ENCODE results near the gene RSPH3.

RSPH3 gene

DNA sequence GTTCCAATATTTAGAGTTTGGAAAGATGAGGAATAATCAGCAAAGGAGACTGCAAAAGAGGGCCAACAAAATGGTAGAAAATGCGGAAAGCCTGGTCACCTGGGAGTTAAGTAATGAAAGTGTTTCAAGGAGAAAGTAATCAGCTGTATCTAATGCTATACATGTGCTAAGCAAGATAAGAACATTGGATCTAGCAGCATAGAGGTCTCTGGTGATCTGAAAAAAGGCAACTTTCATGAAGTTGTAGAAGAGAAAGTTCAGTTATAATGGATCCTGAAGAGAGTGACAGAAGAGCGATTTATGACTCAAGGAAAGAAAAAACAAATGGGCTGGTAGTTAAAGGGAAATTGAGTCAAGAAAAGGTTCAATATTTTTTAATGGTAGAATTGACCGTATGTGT lies 4.6 kb upstream of the RSPH3 start (continued):
- TF ChIP-seq OSR1 (CRISPR knock-in tag; IDR thresholded peaks at IDR 0.05) (no peak), CSDC2 (CRISPR knock-in tag; IDR thresholded peaks at IDR 0.05) (no peak), ZNF70 (CRISPR knock-in tag; IDR thresholded peaks at IDR 0.05) (no peak), GLIS3 (CRISPR knock-in tag; IDR thresholded peaks at IDR 0.05) (no peak), ZNF565 (CRISPR knock-in tag; conservative IDR thresholded peaks at IDR 0.05; ENCODE audit: low read depth) (no peak), RARB (CRISPR knock-in tag; IDR thresholded peaks at IDR 0.05) (no peak), TCF4 (CRISPR knock-in tag; IDR thresholded peaks at IDR 0.05; ENCODE audit: borderline replicate concordance) (no peak), ZC3H10 (CRISPR knock-in tag; IDR thresholded peaks at IDR 0.05) (no peak)
- TF ChIP-seq, protein P1, sequence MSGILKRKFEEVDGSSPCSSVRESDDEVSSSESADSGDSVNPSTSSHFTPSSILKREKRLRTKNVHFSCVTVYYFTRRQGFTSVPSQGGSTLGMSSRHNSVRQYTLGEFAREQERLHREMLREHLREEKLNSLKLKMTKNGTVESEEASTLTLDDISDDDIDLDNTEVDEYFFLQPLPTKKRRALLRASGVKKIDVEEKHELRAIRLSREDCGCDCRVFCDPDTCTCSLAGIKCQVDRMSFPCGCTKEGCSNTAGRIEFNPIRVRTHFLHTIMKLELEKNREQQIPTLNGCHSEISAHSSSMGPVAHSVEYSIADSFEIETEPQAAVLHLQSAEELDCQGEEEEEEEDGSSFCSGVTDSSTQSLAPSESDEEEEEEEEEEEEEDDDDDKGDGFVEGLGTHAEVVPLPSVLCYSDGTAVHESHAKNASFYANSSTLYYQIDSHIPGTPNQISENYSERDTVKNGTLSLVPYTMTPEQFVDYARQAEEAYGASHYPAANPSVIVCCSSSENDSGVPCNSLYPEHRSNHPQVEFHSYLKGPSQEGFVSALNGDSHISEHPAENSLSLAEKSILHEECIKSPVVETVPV (CRISPR knock-in tag; IDR thresholded peaks at IDR 0.05), result no peak

DNA sequence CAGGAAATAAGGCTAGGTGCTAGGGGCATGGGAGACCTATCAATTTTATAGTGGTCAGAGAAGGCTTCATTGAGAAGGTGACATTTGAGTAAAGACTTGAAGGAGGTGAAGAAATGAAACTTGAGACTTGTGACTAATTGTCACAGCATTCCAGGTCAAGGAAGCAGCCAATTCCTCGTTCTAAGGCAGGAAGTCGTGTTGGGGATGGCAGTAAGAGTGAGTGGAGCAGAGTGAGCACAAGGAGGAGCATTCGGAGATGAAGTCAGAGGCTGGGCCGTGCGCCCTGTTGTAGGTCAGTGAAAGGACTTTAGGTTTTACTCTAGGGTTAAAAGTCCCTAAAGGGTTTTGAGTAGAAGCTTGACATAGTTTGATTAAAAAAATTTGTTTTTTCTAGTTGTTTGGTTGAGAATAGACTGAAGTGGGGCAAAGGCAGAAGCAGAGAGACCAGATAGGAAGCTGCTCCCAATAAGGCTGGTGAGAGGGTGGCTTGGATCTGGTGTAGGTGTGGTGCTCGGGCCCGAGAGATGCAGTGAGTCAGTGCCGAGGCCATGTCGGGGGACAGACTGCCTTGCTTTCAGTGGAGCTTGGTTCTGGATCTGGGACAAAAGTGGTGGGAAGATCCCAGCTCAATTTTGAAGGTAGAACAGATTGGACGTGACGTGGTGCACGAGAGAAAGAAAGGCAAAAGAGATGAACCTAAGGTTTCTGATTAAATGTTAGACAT lies 2.6 kb upstream of the RSPH3 start:
- TF ChIP-seq, protein P1 (CRISPR knock-in tag; IDR thresholded peaks at IDR 0.05), result no peak
- TF ChIP-seq ARNTL (CRISPR knock-in tag; IDR thresholded peaks at IDR 0.05; ENCODE audit: borderline replicate concordance, low read depth), result no peak
- TF ChIP-seq ESRRG (CRISPR knock-in tag; IDR thresholded peaks at IDR 0.05), result no peak
- TF ChIP-seq TCF4 (CRISPR knock-in tag; IDR thresholded peaks at IDR 0.05; ENCODE audit: borderline replicate concordance), result no peak
- TF ChIP-seq CSDC2 (CRISPR knock-in tag; IDR thresholded peaks at IDR 0.05), result no peak
- TF ChIP-seq RARB (CRISPR knock-in tag; IDR thresholded peaks at IDR 0.05), result no peak
- TF ChIP-seq, protein P2, sequence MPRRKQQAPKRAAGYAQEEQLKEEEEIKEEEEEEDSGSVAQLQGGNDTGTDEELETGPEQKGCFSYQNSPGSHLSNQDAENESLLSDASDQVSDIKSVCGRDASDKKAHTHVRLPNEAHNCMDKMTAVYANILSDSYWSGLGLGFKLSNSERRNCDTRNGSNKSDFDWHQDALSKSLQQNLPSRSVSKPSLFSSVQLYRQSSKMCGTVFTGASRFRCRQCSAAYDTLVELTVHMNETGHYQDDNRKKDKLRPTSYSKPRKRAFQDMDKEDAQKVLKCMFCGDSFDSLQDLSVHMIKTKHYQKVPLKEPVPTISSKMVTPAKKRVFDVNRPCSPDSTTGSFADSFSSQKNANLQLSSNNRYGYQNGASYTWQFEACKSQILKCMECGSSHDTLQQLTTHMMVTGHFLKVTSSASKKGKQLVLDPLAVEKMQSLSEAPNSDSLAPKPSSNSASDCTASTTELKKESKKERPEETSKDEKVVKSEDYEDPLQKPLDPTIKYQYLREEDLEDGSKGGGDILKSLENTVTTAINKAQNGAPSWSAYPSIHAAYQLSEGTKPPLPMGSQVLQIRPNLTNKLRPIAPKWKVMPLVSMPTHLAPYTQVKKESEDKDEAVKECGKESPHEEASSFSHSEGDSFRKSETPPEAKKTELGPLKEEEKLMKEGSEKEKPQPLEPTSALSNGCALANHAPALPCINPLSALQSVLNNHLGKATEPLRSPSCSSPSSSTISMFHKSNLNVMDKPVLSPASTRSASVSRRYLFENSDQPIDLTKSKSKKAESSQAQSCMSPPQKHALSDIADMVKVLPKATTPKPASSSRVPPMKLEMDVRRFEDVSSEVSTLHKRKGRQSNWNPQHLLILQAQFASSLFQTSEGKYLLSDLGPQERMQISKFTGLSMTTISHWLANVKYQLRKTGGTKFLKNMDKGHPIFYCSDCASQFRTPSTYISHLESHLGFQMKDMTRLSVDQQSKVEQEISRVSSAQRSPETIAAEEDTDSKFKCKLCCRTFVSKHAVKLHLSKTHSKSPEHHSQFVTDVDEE (CRISPR knock-in tag; IDR thresholded peaks at IDR 0.05), result no peak
- no peak for TF ChIP-seq ZFP3 (CRISPR knock-in tag; IDR thresholded peaks at IDR 0.05)
- TF ChIP-seq OSR1 (CRISPR knock-in tag; IDR thresholded peaks at IDR 0.05), result no peak
- ATAC-seq, result no peak

DNA sequence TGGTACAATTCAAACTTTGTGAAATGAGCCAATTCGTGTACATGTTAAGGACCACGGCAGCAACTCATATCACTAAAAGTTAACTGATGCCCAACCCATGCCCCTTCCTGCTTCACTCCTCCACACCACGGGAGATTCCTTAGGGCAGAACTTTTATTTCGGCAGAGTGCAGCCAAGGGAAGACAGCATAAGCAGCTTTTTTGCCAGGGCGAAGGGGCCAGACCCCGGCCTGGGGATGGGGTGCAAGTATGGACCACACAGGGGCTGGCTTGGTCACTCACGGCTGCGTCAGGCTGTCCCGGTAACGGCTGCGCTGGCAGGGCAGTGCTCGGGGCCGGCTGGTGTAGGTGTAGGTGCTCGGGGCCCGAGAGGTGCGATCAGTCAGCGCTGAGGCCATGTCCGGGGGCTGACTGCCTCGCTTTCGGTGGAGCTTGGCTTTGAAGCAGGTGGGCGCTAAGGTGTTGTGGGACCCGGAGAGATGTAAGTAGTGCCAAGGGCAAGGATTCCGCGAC lies 792 bp downstream of the RSPH3 start:
- TF ChIP-seq ARNTL (CRISPR knock-in tag; IDR thresholded peaks at IDR 0.05; ENCODE audit: borderline replicate concordance, low read depth) (no peak), PPARA (CRISPR knock-in tag; IDR thresholded peaks at IDR 0.05; ENCODE audit: borderline replicate concordance) (no peak), TCF4 (CRISPR knock-in tag; IDR thresholded peaks at IDR 0.05; ENCODE audit: borderline replicate concordance) (no peak), ZFP30 (CRISPR knock-in tag; IDR thresholded peaks at IDR 0.05) (no peak), RARB (CRISPR knock-in tag; IDR thresholded peaks at IDR 0.05) (no peak), BACH2 (CRISPR knock-in tag; IDR thresholded peaks at IDR 0.05; ENCODE audit: borderline replicate concordance) (no peak)
- TF ChIP-seq, protein P2 (CRISPR knock-in tag; IDR thresholded peaks at IDR 0.05), result no peak
- TF ChIP-seq, protein P1 (CRISPR knock-in tag; IDR thresholded peaks at IDR 0.05), result no peak
- TF ChIP-seq, protein P3, sequence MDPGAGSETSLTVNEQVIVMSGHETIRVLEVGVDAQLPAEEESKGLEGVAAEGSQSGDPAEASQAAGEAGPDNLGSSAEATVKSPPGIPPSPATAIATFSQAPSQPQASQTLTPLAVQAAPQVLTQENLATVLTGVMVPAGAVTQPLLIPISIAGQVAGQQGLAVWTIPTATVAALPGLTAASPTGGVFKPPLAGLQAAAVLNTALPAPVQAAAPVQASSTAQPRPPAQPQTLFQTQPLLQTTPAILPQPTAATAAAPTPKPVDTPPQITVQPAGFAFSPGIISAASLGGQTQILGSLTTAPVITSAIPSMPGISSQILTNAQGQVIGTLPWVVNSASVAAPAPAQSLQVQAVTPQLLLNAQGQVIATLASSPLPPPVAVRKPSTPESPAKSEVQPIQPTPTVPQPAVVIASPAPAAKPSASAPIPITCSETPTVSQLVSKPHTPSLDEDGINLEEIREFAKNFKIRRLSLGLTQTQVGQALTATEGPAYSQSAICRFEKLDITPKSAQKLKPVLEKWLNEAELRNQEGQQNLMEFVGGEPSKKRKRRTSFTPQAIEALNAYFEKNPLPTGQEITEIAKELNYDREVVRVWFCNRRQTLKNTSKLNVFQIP (CRISPR knock-in tag; IDR thresholded peaks at IDR 0.05; ENCODE audit: borderline replicate concordance, low read depth), result no peak
- ATAC-seq, result peak; percentile 60

All from SK-N-SH treated with all-trans-retinoic acid at 6 μM for 48 hours (cell line).